ENCODE measurements around the gene FOXP1.
A peak's percentile ranks its signal among the peaks of the same experiment; 100 is the strongest.

FOXP1 gene

GRCh38 chr3:71050538-71051258 lies 532.8 kb downstream of the FOXP1 start:
- ChIA-PET POLR2A (interaction anchor here (0.6 to 0.8 kb wide), 3 partner anchors 14 to 531 kb away, joined by 3 read pairs; no protein-coding TSS in a partner anchor), CTCF (interaction anchor here (0.6 to 1.5 kb wide), 3 partner anchors 29 to 162 kb away, joined by 3 to 4 read pairs (median 4); no protein-coding TSS in a partner anchor)
- no peak for DNase-seq (ENCODE audit: extremely low spot score)
- no peak for TF ChIP-seq SUZ12 (IDR thresholded peaks at IDR 0.05)
- TF ChIP-seq, protein P1, sequence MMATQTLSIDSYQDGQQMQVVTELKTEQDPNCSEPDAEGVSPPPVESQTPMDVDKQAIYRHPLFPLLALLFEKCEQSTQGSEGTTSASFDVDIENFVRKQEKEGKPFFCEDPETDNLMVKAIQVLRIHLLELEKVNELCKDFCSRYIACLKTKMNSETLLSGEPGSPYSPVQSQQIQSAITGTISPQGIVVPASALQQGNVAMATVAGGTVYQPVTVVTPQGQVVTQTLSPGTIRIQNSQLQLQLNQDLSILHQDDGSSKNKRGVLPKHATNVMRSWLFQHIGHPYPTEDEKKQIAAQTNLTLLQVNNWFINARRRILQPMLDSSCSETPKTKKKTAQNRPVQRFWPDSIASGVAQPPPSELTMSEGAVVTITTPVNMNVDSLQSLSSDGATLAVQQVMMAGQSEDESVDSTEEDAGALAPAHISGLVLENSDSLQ (IDR thresholded peaks at IDR 0.05), result peak; percentile 96

DNA sequence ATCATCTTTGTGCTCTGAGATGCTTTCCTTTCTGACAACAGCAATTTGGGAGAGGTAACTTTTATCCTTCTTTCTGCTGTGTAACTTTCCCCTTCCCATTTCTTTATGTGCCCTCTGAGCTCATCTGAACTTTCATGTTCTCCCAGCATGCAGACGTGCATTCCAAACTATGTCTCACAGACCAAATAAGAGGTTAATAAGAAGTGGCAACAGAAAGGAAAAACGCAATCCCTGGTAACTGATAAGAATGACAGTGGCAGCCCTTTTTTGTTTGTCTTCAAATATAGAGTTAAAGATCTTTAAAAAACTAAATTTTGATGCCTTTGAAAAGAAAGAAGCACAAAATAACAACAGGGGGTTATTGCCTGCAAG lies 533.4 kb downstream of the FOXP1 start:
- ChIA-PET CTCF (interaction anchor here (1.5 kb wide), 1 partner anchor 28 kb away, joined by 3 read pairs; no protein-coding TSS in a partner anchor), POLR2A (no interaction called here)
- TF ChIP-seq ZNF384 (IDR thresholded peaks at IDR 0.05) (no peak), FOXM1 (IDR thresholded peaks at IDR 0.05; ENCODE audit: borderline replicate concordance) (no peak), CTBP1 (IDR thresholded peaks at IDR 0.05; ENCODE audit: borderline replicate concordance) (no peak), L3MBTL2 (conservative IDR thresholded peaks at IDR 0.05) (no peak), FOXA1 (IDR thresholded peaks at IDR 0.05) (no peak), HDGF (IDR thresholded peaks at IDR 0.05; ENCODE audit: borderline replicate concordance) (no peak), LEF1 (IDR thresholded peaks at IDR 0.05; ENCODE audit: borderline replicate concordance) (no peak), ELF4 (IDR thresholded peaks at IDR 0.05) (no peak), SP1 (IDR thresholded peaks at IDR 0.05) (no peak), TARDBP (IDR thresholded peaks at IDR 0.05) (no peak), SUZ12 (IDR thresholded peaks at IDR 0.05) (no peak), FOXK2 (IDR thresholded peaks at IDR 0.05) (no peak), NFRKB (IDR thresholded peaks at IDR 0.05) (no peak), ARNT (IDR thresholded peaks at IDR 0.05) (no peak)
- TF ChIP-seq, protein P1 (IDR thresholded peaks at IDR 0.05), result no peak
- no peak for DNase-seq (ENCODE audit: extremely low spot score)

GRCh38 chr3:71048948-71049347 lies 534.6 kb downstream of the FOXP1 start:
- CTCF ChIA-PET, result no interaction called here
- TF ChIP-seq CTBP1 (IDR thresholded peaks at IDR 0.05; ENCODE audit: borderline replicate concordance), result no peak
- no peak for TF ChIP-seq HDGF (IDR thresholded peaks at IDR 0.05; ENCODE audit: borderline replicate concordance)
- TF ChIP-seq ELF4 (IDR thresholded peaks at IDR 0.05), result no peak
- TF ChIP-seq FOXM1 (IDR thresholded peaks at IDR 0.05; ENCODE audit: borderline replicate concordance), result no peak
- TF ChIP-seq TARDBP (IDR thresholded peaks at IDR 0.05), result no peak
- TF ChIP-seq LEF1 (IDR thresholded peaks at IDR 0.05; ENCODE audit: borderline replicate concordance), result no peak
- no peak for TF ChIP-seq BHLHE40 (IDR thresholded peaks at IDR 0.05; ENCODE audit: borderline replicate concordance)
- TF ChIP-seq ARNT (IDR thresholded peaks at IDR 0.05), result no peak
- no peak for TF ChIP-seq SP1 (IDR thresholded peaks at IDR 0.05)
- no peak for TF ChIP-seq FOXA1 (IDR thresholded peaks at IDR 0.05)
- no peak for TF ChIP-seq SUZ12 (IDR thresholded peaks at IDR 0.05)
- TF ChIP-seq NFRKB (IDR thresholded peaks at IDR 0.05), result no peak
- no peak for TF ChIP-seq L3MBTL2 (conservative IDR thresholded peaks at IDR 0.05)
- POLR2A ChIA-PET, result interaction anchor here (1.2 kb wide), 1 partner anchor 15 kb away, joined by 3 read pairs; no protein-coding TSS in a partner anchor
- DNase-seq (ENCODE audit: extremely low spot score), result no peak

DNA sequence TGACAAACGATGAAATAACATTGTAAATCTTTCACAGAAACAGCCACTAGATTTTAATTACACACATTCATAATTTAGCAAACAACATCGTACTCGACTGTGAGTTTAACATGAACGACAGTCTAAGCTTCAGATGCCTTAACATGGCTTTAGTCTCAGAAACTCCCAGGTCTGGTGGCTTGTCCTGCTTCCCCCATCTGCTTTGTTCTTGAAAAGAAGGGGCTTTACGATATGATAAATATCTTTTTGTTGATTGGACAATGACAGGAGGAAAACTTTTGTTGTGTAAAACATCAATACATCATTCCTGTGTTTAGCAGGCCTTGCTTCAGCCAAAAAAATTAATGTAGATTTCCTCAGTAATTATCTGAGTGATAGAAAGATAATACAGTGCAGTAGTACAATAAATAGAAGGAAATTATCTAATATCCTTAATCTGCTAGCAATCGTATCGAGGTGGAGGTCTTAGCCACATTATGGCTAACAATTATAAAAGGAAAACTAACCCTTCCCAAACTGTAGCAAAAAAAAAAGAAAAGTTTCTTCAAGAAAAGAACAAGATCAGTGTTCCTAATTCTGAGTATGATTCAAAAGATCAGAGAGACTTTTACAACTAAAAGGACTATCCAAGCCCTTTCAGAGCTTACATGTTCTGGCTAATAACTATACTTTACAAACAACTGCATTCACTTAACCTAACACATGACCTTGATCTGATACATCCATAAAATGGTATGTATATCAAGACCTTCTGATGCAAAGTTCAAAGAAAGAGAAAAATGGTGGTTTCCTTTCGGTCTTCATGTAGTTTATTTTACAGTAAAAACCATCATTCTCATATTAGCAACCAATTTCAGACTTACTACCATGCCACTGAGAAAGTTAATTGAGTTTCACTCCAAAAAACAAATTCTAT lies 535.7 kb downstream of the FOXP1 start:
- POLR2A ChIA-PET, result interaction anchor here (1.2 kb wide), 1 partner anchor 16 kb away, joined by 3 read pairs; no protein-coding TSS in a partner anchor
- DNase-seq (ENCODE audit: extremely low spot score), result no peak
- no peak for TF ChIP-seq ZNF384 (IDR thresholded peaks at IDR 0.05)
- TF ChIP-seq L3MBTL2 (conservative IDR thresholded peaks at IDR 0.05), result no peak
- TF ChIP-seq ELF4 (IDR thresholded peaks at IDR 0.05), result no peak
- TF ChIP-seq ARNT (IDR thresholded peaks at IDR 0.05), result no peak
- no peak for TF ChIP-seq HDGF (IDR thresholded peaks at IDR 0.05; ENCODE audit: borderline replicate concordance)
- TF ChIP-seq, protein P1 (IDR thresholded peaks at IDR 0.05), result no peak
- no peak for TF ChIP-seq LEF1 (IDR thresholded peaks at IDR 0.05; ENCODE audit: borderline replicate concordance)
- TF ChIP-seq CTBP1 (IDR thresholded peaks at IDR 0.05; ENCODE audit: borderline replicate concordance), result no peak
- TF ChIP-seq BHLHE40 (IDR thresholded peaks at IDR 0.05; ENCODE audit: borderline replicate concordance), result no peak
- TF ChIP-seq SP1 (IDR thresholded peaks at IDR 0.05), result no peak
- no peak for TF ChIP-seq NFRKB (IDR thresholded peaks at IDR 0.05)
- TF ChIP-seq FOXM1 (IDR thresholded peaks at IDR 0.05; ENCODE audit: borderline replicate concordance), result no peak
- TF ChIP-seq FOXA1 (IDR thresholded peaks at IDR 0.05), result no peak
- CTCF ChIA-PET, result no interaction called here

- DNase-seq (ENCODE audit: extremely low spot score), result no peak
- ChIA-PET POLR2A (no interaction called here), CTCF (no interaction called here)
- TF ChIP-seq NFRKB (IDR thresholded peaks at IDR 0.05) (no peak), SUZ12 (IDR thresholded peaks at IDR 0.05) (no peak), ARNT (IDR thresholded peaks at IDR 0.05) (no peak), CTBP1 (IDR thresholded peaks at IDR 0.05; ENCODE audit: borderline replicate concordance) (no peak), L3MBTL2 (conservative IDR thresholded peaks at IDR 0.05) (no peak), FOXK2 (IDR thresholded peaks at IDR 0.05) (no peak), TARDBP (IDR thresholded peaks at IDR 0.05) (no peak), LEF1 (IDR thresholded peaks at IDR 0.05; ENCODE audit: borderline replicate concordance) (no peak), ELF4 (IDR thresholded peaks at IDR 0.05) (no peak), BHLHE40 (IDR thresholded peaks at IDR 0.05; ENCODE audit: borderline replicate concordance) (no peak)
- TF ChIP-seq, protein P1 (IDR thresholded peaks at IDR 0.05), result no peak
Measured at GRCh38 chr3:71046791-71047190, 536.7 kb downstream of the FOXP1 start.

Data from HEK293T (cell line).